IPS-15b (cell line): Measurements from ENCODE around the gene FAM156A.
"Not testable (repeated sequence)": the region's sequence is repeated elsewhere in the genome, so short reads cannot be mapped to it uniquely, and the experiment has no call there.

Experiments used
- H3K27me3 ChIP-seq: one replicate; pipeline ENCODE4 v1.6.1; 2013; ENCODE audit warnings: low read length; ENCODE audit not compliant: control insufficient read depth, insufficient read depth
- H3K36me3 ChIP-seq: one replicate; pipeline ENCODE4 v1.6.1; 2013; ENCODE audit warnings: low read length; ENCODE audit not compliant: control insufficient read depth, insufficient read depth
- H3K4me1 ChIP-seq: one replicate; pipeline ENCODE4 v1.6.1; 2013; ENCODE audit warnings: mild to moderate bottlenecking, low read length; ENCODE audit not compliant: control insufficient read depth, insufficient read depth
- H3K4me3 ChIP-seq: one replicate; pipeline ENCODE4 v1.5.1; 2013; ENCODE audit warnings: low read depth, low read length
- H3K9ac ChIP-seq: one replicate; pipeline ENCODE4 v1.6.1; 2013; ENCODE audit warnings: low read depth, mild to moderate bottlenecking, low read length
- H3K9me3 ChIP-seq: one replicate; pipeline ENCODE4 v1.6.1; 2013; ENCODE audit warnings: mild to moderate bottlenecking, low read length; ENCODE audit not compliant: control insufficient read depth, insufficient read depth

The FAM156A gene

DNA sequence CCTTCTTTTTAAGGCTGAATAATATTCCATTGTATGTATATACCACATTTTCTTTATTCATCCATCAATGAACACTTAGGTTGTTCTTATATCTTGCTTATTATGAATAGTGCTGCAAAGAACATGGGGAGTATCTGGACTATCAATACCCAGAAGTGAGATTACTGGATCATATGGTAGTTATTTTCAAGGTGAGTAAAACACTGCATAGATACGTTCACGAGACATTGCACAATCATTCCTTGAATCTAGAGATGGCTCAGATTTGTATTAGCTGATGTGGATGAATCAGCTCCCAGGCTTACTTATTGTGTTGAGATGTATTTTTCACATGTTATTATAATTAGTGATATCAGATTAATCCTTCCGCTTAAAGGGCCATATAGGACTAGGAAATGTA is 43.6 kb downstream of the FAM156A start:
- H3K27me3 ChIP-seq, H3K9me3 ChIP-seq, H3K36me3 ChIP-seq, H3K9ac ChIP-seq, H3K4me3 ChIP-seq, H3K4me1 ChIP-seq: not testable (repeated sequence)

DNA sequence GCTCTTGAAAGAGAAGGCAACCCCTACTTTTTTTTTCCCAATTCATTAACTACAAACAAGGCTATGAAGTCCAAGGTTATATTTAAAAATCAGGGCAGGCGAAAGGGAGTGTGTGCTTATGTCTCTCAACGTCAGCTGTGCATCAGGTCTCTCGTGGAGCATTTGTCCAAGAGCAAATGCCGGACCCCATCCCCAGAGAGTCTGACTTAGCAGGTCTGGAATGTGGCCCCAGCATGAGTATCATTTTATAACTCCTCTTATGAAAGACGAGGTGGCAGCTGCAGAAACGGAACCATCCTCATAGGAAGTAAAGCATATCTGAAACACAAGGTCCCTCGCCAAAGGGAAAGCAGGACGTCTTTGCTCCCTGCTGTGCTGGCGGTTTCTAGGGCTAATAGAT is 44.6 kb downstream of the FAM156A start:
- H3K27me3 ChIP-seq, H3K36me3 ChIP-seq, H3K4me1 ChIP-seq, H3K9ac ChIP-seq, H3K4me3 ChIP-seq, H3K9me3 ChIP-seq: not testable (repeated sequence)

DNA sequence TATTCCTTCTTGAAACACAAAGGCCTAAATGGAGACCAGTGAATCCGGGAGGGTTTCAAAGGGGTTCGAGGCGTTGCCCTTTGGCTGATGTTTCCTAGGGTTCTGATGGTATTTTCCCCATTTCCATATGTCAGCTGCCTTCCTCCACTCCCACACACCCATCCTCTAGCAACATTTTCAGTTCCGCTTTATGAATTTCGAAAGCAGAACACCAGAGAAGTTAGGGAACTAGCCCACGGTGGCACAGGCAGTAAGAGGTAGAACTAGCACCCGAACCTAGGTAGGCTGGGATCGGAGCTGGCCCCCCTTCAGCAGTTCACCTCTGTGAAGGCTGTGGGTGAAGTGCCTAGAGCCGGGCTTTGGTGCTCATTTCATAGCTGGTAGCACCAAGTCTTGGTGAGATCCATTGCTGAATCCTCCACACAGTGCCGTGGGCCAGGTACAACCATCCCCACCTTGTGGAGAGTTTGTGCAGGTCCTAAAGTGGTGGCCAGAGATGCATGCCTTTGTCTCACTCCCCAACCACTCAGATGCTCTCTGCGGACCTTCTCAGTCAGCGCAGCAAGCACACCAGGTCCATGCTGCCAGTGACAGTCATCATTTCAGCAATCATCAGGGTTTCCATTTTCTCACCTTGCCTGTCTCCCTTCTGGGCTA is 48.9 kb downstream of the FAM156A start:
- H3K9me3 ChIP-seq, H3K27me3 ChIP-seq, H3K36me3 ChIP-seq, H3K4me3 ChIP-seq, H3K9ac ChIP-seq, H3K4me1 ChIP-seq: not testable (repeated sequence)

DNA sequence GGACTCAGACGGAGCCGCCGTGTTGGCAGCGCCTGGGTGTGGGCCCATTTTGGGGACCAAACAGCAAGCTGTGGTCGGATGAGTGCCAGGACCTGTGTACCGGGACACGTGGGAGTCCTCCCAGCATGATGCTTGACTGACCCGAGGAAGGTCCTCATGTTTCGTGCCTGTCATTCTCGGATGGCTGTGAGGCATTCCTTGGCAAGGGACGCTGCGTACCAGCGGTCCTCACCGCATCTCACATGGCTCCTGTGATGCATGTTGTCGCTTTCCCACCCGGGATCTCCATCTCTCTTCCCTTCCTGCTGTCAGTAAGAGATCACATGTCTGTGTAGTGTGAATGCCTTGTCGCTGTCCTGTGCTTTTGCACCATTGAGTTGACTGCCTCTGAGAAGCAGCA is 50.4 kb downstream of the FAM156A start:
- not testable (repeated sequence) for H3K27me3 ChIP-seq, H3K4me1 ChIP-seq, H3K36me3 ChIP-seq, H3K9ac ChIP-seq, H3K9me3 ChIP-seq, H3K4me3 ChIP-seq

DNA sequence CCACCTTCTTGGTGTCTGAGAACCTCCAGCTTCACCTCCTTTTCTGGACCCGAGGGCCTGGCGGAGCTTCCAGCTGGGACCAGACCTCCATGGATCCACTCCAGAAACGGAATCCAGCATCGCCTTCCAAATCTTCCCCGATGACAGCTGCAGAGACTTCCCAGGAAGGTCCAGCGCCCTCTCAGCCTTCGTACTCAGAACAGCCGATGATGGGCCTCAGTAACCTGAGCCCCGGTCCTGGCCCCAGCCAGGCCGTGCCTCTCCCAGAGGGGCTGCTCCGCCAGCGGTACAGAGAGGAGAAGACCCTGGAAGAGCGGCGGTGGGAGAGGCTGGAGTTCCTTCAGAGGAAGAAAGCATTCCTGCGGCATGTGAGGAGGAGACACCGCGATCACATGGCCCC is 51.2 kb downstream of the FAM156A start:
- not testable (repeated sequence) for H3K9ac ChIP-seq, H3K36me3 ChIP-seq, H3K4me3 ChIP-seq, H3K27me3 ChIP-seq, H3K4me1 ChIP-seq, H3K9me3 ChIP-seq

DNA sequence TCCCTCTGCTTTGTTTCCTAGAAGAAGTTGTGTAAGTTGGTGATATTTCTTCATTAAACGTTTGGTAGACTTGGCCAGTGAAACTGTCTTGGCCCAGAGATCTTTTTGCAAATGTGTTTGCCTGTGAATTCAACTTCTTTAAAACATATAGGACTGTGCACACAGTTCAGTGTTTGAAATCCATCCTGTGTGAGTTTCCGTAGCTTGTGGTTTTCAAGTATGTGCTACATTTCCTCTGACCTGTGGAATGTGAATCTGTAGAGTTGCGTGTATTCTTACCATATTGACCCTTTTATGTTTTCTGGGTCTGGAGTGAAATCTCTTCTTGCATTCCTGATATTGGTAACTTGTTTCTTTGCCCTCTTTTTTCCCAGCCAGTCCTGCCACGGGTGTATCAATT is 52.2 kb downstream of the FAM156A start:
- H3K9ac ChIP-seq, H3K9me3 ChIP-seq, H3K27me3 ChIP-seq, H3K4me3 ChIP-seq, H3K36me3 ChIP-seq, H3K4me1 ChIP-seq: not testable (repeated sequence)

DNA sequence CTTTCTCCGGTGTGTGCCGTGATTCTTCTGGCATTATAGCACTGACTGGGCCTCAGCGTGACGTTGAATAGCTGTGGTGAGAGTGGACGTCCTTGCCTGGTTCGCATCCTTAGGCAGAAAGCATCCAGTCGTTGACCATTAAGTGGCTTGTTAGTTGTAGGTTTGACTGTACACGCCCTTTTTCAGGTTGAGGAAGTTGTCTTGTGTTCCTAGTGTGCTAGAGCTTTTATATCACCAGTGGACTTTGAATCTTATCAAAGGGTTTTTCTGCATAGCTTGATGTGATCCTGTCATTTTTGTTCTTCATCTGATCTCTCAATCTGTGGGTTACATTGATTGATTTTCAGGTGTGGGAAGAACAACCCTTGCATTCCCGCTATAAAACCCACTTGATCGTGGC is 52.8 kb downstream of the FAM156A start:
- H3K9me3 ChIP-seq, H3K27me3 ChIP-seq, H3K9ac ChIP-seq, H3K4me1 ChIP-seq, H3K4me3 ChIP-seq, H3K36me3 ChIP-seq: not testable (repeated sequence)
